NCI-H345 (cell line): ENCODE data around the gene EGLN1.
"Not testable (repeated sequence)": the region's sequence is repeated elsewhere in the genome, so short reads cannot be mapped to it uniquely, and the experiment has no call there.

Source experiments
- DNase-seq: peaks from one replicate; lab custom pipeline; 2025; lab: John Stamatoyannopoulos, UW

Gene EGLN1

GRCh38 chr1:231421971-231422797 is at the start of gene EGLN1:
EGLN1 (minus strand) TSS chr1:231422287; CDS start chr1:231421888, 399 bp downstream.
- DNase-seq: peak; percentile 85

GRCh38 chr1:231471500-231471899 is 49.4 kb upstream of the EGLN1 start:
- not testable (repeated sequence) for DNase-seq

DNA sequence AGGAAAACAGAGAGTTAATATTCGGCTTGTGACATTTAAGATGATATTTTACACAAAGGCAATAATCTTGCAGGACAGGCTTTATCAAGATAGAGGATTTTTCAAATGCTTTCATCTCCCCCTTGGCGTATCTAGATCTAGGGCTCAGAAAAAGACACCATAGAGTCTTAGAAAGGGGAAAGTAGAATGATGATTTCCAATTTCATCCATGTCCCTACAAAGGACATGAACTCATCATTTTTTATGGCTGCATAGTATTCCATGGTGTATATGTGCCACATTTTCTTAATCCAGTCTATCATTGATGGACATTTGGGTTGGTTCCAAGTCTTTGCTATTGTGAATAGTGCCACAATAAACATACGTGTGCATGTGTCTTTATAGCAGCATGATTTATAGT is 48.9 kb upstream of the EGLN1 start:
- DNase-seq: not testable (repeated sequence)

DNA sequence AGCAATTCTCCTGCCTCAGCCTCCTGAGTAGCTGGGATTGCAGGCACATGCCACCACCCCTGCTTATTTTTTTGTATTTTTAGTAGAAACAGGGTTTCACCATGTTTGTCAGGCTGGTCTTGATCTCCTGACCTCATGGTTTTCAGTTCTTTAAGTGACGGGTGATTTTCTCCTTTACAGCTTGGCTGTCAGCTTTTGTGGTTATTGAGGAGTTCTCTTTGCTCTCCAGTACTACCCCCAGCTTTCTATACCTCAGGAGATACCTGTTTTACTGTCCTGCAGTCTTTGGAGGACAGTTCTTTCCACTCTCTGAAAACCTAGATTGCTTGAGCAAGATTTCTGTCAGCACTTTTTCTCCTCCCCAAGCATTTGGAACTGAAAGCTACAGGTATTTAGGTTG is 45.9 kb upstream of the EGLN1 start:
- DNase-seq: no peak

DNA sequence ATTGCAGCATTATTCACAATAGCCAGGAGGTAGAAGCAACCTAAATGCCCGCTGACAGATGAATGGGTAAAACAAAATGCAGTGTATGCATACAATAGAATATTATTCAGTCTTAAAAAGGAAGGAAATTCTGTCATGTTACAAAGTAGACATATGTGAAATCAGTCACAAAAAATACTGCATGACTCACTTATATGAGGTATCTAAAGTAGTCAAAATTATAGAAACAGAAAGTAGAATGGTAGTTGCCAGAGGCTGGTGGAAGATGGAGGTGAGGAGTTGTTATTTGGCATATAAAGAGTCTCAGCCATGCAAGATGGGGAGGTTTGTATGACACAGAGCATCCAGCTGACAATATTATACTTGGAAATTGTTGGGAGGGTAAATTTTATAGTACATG is 43.0 kb upstream of the EGLN1 start:
- no peak for DNase-seq

DNA sequence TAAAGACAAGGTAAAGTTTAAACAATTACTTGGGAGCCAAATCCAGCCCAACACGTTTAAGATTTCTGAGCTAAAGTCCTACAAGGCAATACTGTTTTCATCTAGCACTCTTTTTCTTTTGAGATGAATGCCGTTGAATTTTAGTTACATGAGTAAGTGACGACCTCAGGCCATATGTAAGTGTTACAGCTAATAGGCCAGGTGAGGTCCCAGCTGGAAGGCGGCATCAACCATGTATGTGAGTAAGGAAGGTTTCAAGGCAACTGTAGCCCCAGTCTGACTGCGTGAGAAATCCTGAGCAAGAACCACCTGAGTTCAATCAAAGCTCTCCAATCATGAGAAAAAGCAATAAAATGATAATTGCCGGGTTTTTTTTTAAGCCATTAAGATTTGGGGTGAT is 41.5 kb upstream of the EGLN1 start:
- no peak for DNase-seq

- DNase-seq: no peak
Observed at GRCh38 chr1:231460614-231461013, 38.5 kb upstream of the EGLN1 start.

- not testable (repeated sequence) for DNase-seq
Observed at GRCh38 chr1:231459438-231459837, 37.4 kb upstream of the EGLN1 start.

- not testable (repeated sequence) for DNase-seq
Observed at GRCh38 chr1:231457956-231458355, 35.9 kb upstream of the EGLN1 start.

- DNase-seq: not testable (repeated sequence)
Observed at GRCh38 chr1:231454133-231454532, 32.0 kb upstream of the EGLN1 start.

DNA sequence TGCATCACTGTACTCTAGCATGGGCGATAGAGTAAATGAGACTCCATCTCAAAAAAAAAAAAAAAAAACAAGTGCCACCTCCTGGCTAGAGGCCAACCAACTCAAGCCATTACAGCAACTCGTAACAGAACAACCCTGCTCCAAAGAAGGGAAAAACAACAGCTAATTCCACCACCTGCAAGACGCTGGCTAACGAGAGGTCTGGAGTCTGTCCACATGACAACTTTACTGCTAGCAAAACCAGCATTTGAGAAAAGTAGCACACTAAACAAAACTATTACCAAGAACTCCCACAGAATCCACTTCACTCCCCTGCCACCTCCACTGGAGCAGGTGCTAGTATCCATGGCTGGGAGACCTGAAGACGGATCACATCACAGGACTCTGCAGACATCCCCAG is 24.1 kb upstream of the EGLN1 start:
- DNase-seq: no peak

- DNase-seq: no peak
Observed at GRCh38 chr1:231444059-231444458, 22.0 kb upstream of the EGLN1 start.

DNA sequence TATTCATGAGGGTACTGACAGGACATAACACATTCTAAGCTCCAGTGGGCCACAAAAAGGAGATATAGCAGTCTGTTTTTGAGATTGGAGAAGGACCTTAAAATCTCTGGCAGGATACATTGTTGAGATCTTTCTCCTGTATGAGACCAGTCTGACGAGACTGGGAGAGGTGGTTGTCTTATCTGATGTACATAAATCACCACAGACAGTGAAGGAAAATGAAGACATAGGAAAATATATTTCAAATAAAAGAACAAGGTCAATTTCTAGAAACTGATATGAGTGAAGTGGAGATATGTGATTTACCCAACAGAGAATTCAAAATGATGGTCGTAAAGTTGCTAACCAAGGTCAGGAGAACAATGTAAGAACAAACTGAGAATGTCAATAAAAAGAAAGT is 21.3 kb upstream of the EGLN1 start:
- DNase-seq: no peak

- DNase-seq: no peak
Observed at GRCh38 chr1:231442735-231443134, 20.6 kb upstream of the EGLN1 start.

GRCh38 chr1:231432996-231433395 is 10.9 kb upstream of the EGLN1 start:
- no peak for DNase-seq

DNA sequence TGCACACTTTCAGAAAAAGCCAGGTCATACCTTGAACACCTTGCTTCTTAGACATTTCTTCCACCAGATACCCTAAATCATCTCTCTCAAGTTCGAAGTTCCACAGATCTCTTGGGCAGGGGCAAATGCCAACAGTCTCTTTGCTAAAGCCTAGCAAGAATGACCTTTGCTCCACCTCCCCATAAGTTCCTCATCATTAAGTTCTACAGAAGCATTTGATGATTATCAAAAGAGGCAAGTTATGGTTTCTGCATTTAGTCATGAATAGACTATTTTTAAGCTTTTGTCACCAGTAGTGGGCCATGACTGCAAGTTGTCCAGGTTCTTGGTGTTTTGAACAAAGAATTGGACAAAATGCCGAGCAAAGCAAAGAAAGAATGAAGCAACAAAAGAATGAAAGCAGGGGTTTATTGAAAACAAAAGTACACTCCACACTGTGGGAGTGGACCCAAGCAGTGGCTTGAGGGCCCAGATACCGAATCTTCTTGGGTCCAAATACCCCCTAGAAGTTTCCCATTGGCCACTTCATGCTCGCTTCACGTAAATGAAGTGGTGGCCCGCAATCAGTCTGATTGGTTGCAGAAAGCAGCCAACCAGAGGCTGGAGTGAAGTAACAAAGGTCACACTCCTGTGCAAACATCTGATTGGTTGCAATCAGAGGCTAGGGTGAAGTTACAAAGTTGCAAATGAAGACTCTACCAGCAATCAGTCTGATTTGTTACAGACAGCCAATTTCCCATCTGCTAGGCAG is 9.8 kb upstream of the EGLN1 start:
- DNase-seq: no peak

- not testable (repeated sequence) for DNase-seq
Observed at GRCh38 chr1:231430678-231431352, 8.7 kb upstream of the EGLN1 start.

DNA sequence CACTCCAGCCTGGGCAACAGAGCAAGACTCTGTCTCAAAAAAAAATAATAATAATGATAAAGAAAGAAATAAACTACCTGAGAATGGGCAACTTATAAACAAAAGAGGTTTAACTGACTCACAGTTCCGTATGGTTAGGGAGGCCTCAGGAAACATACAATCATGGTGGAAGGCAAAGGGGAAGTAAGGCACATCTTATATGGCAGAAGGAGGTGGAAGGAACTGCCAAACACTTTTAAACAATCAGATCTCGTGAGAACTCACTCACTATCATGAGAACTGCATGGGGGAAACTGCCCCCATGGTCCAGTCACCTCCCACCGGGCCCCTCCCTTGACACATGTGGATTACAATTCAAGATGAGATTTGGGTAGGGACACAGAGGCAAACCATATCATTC is 6.3 kb upstream of the EGLN1 start:
- DNase-seq: no peak

DNA sequence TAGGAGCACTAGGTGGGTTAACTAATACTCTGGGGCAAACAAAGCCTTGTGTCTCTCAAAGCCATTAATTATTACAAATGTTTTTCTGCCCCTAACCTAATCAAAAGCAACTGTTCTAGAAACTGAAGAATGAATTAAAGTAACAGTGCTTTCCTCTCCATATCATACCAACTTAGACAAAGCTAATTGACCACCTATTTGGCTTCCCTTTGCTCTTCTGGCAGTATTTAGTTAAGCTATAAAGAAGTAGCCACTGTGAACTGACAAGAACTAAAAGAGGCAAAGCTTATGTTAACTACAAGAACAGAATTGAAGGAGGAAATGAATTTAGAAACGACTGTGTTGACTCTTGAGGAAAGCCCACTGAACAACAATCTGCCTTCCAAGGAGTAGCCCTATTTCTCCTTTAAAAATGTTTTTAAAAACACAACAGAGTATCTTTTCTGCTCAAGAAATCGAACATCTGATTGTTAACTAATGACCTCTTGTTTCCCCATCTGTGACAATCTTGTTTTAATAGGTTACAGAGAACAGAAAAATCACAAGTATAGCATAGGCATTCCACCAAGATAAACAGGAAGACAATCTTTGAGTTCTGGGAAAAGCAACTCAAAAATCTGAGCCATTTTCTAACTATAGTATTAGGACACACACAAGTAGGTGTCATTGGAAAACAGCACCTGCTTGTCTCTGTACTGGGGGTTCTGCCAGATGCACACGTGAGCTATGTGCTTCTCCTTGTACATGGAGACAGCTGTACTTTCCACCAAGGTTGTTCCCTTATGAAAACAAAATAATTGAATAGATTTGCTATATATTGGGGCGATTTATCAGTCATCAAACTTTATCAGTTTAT is 3.1 kb upstream of the EGLN1 start:
- DNase-seq: no peak

DNA sequence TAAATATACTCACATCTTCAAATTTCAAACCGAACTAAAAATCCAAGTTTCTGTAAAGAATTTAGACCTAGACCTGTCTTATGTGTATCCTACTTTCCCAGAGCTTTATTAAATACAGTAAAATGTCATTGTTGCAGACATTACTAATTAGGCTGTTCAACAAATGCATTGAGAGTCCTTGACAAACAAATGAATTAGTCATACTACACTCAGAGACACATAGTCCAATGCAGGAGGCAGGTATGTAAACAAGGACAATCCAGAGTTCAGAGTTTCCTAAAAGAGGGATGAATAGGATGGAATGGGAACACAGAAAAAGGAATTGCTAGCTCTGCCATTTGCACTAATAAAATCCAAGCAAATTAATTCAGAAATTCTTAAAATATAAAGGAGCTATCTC is 1.6 kb upstream of the EGLN1 start:
- DNase-seq: peak; percentile 37

DNA sequence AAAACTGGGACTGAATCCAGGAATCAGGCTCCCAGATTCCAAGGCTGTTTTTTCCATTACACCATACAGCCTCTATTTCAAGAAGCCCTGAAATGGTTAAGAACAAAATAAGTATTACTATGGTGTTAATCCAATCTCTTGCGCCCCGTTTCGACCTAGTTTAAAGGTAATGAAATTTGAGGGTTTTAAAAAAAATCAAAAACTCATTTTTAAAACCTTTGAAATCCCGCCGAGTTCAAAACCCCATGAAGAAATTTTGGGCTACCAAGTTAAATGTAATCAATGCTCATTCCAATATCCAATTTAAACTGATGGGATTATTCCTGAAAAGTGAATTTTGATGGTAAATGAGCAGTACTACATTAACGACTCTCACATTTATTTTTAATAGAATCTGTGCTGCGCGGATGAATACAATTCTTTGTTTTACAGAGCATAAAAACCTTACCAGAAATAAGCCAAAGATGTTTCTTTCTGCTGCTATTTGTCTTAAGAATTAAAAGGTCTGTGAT is 767 bp upstream of the EGLN1 start:
- DNase-seq: no peak
